ENCODE data around the gene PKP1.

The PKP1 gene

GRCh38 chr1:201329286-201329685 lies 46.0 kb downstream of the PKP1 start:
- H3K4me2 ChIP-seq (ENCODE audit: low read length) = no peak overlapping the region
- no peaks in the 10 kb centered on the region for H3K36me3 ChIP-seq (ENCODE audit: insufficient read depth, low read length)
- H3K9me2 ChIP-seq (ENCODE audit: low read depth, low read length) = no peaks in the 10 kb centered on the region
- no peaks in the 10 kb centered on the region for H3K79me2 ChIP-seq (ENCODE audit: insufficient read depth, low read length)
- no peak for TF ChIP-seq EZH2 (IDR thresholded peaks at IDR 0.05; ENCODE audit: borderline replicate concordance, low read length)
- TF ChIP-seq CTCF (IDR thresholded peaks at IDR 0.05; ENCODE audit: low read length) = no peak
- no peak overlapping the region for H2AFZ ChIP-seq (ENCODE audit: low read length)
- no peaks in the 10 kb centered on the region for H3F3A ChIP-seq (ENCODE audit: insufficient read depth, low read length)
- no peak overlapping the region for H3K9ac ChIP-seq (ENCODE audit: low read length)
- H3K9me3 ChIP-seq (ENCODE audit: low read length) = no peaks in the 10 kb centered on the region
- no peaks in the 10 kb centered on the region for H3K27me3 ChIP-seq (ENCODE audit: insufficient read depth, low read length)
- H3K4me1 ChIP-seq (ENCODE audit: insufficient read depth, low read length, severe bottlenecking) = no peaks in the 10 kb centered on the region
- H4K20me1 ChIP-seq (ENCODE audit: insufficient read depth, low read length) = no peaks in the 10 kb centered on the region
- no peak overlapping the region for H3K4me3 ChIP-seq (ENCODE audit: low read depth, low read length, poor library complexity, severe bottlenecking)
- no peak overlapping the region for H3K27ac ChIP-seq (ENCODE audit: low read depth, low read length, poor library complexity, severe bottlenecking)

GRCh38 chr1:201329801-201330200 lies 46.5 kb downstream of the PKP1 start:
- no peaks in the 10 kb centered on the region for H3K79me2 ChIP-seq (ENCODE audit: insufficient read depth, low read length)
- H3K27ac ChIP-seq (ENCODE audit: low read depth, low read length, poor library complexity, severe bottlenecking) = no peak overlapping the region
- H3K36me3 ChIP-seq (ENCODE audit: insufficient read depth, low read length) = no peaks in the 10 kb centered on the region
- H3K9me3 ChIP-seq (ENCODE audit: low read length) = no peaks in the 10 kb centered on the region
- no peaks in the 10 kb centered on the region for H3K9me2 ChIP-seq (ENCODE audit: low read depth, low read length)
- H3K9ac ChIP-seq (ENCODE audit: low read length) = no peak overlapping the region
- H2AFZ ChIP-seq (ENCODE audit: low read length) = no peak overlapping the region
- H3K27me3 ChIP-seq (ENCODE audit: insufficient read depth, low read length) = no peaks in the 10 kb centered on the region
- H3K4me2 ChIP-seq (ENCODE audit: low read length) = no peak overlapping the region
- H3K4me3 ChIP-seq (ENCODE audit: low read depth, low read length, poor library complexity, severe bottlenecking) = no peak overlapping the region
- H4K20me1 ChIP-seq (ENCODE audit: insufficient read depth, low read length) = no peaks in the 10 kb centered on the region
- TF ChIP-seq CTCF (IDR thresholded peaks at IDR 0.05; ENCODE audit: low read length) (no peak), EZH2 (IDR thresholded peaks at IDR 0.05; ENCODE audit: borderline replicate concordance, low read length) (no peak)
- H3K4me1 ChIP-seq (ENCODE audit: insufficient read depth, low read length, severe bottlenecking) = no peaks in the 10 kb centered on the region
- H3F3A ChIP-seq (ENCODE audit: insufficient read depth, low read length) = no peaks in the 10 kb centered on the region

- Histone ChIP-seq H3K27ac (ENCODE audit: low read depth, low read length, poor library complexity, severe bottlenecking) (no peak overlapping the region), H3K79me2 (ENCODE audit: insufficient read depth, low read length) (no peaks in the 10 kb centered on the region), H3K9ac (ENCODE audit: low read length) (no peak overlapping the region), H3K36me3 (ENCODE audit: insufficient read depth, low read length) (no peaks in the 10 kb centered on the region), H3K27me3 (ENCODE audit: insufficient read depth, low read length) (no peaks in the 10 kb centered on the region), H3F3A (ENCODE audit: insufficient read depth, low read length) (no peaks in the 10 kb centered on the region), H2AFZ (ENCODE audit: low read length) (no peak overlapping the region), H3K9me2 (ENCODE audit: low read depth, low read length) (no peaks in the 10 kb centered on the region), H3K4me2 (ENCODE audit: low read length) (no peak overlapping the region), H3K4me1 (ENCODE audit: insufficient read depth, low read length, severe bottlenecking) (no peaks in the 10 kb centered on the region), H3K4me3 (ENCODE audit: low read depth, low read length, poor library complexity, severe bottlenecking) (no peak overlapping the region), H3K9me3 (ENCODE audit: low read length) (no peaks in the 10 kb centered on the region), H4K20me1 (ENCODE audit: insufficient read depth, low read length) (no peaks in the 10 kb centered on the region)
- TF ChIP-seq EZH2 (IDR thresholded peaks at IDR 0.05; ENCODE audit: borderline replicate concordance, low read length) (no peak), CTCF (IDR thresholded peaks at IDR 0.05; ENCODE audit: low read length) (no peak)
Observed at GRCh38 chr1:201330541-201330940, 47.2 kb downstream of the PKP1 start.
